Measurements from ENCODE around the gene CERS3. TPM values are rescaled to one million over a fixed set of nuclear protein-coding genes. Genes with fewer than 3 reads are reported as not detected.

Gene CERS3
- total and polyA plus RNA-seq, 4 donors = not detected

DNA sequence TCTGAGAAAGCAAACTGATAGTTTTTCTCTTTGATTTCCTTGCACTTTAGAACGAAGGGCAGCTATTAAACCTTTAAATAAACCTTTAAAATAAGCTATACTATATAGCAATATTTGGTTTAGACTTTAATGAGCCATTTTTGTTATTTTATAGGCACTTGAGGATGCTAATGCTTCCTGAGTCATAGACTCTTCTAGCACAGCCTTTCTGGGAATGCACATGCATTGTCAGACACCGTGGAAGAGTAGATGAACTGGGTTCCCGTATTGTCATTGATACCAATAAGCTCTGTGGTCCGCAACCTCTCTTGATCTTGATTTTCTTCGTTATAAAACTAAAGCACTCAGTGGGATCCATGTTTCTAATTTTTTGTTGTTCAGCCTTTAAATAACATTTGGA lies 27.6 kb downstream of the CERS3 start:
- Histone ChIP-seq H3K4me3 (ENCODE audit: low read depth in 1 of 3, low read length in 3 of 3) (no peak overlapping the region), H3K9me3 (ENCODE audit: control insufficient read depth in 4 of 4, low read length in 3 of 4) (no peaks in the 10 kb centered on the region), H3K27me3 (ENCODE audit: control insufficient read depth in 4 of 4, insufficient read depth in 4 of 4, low read length in 3 of 4) (no peaks in the 10 kb centered on the region), H3K9ac (ENCODE audit: low read depth in 1 of 2, low read length in 2 of 2) (no peak overlapping the region), H3K27ac (ENCODE audit: low read depth in 1 of 2, low read length in 2 of 2) (no peak overlapping the region), H3K36me3 (ENCODE audit: control insufficient read depth in 4 of 4, insufficient read depth in 3 of 4, low read depth in 1 of 4, low read length in 3 of 4) (no peaks in the 10 kb centered on the region), H3K4me1 (ENCODE audit: control insufficient read depth in 4 of 4, insufficient read depth in 4 of 4, low read length in 3 of 4) (no peaks in the 10 kb centered on the region)
- WGBS = 69% methylated on average over 5 of the region's 5 CpGs
- no peak for DNase-seq (ENCODE audit: low spot score)
- TF ChIP-seq, protein P1, sequence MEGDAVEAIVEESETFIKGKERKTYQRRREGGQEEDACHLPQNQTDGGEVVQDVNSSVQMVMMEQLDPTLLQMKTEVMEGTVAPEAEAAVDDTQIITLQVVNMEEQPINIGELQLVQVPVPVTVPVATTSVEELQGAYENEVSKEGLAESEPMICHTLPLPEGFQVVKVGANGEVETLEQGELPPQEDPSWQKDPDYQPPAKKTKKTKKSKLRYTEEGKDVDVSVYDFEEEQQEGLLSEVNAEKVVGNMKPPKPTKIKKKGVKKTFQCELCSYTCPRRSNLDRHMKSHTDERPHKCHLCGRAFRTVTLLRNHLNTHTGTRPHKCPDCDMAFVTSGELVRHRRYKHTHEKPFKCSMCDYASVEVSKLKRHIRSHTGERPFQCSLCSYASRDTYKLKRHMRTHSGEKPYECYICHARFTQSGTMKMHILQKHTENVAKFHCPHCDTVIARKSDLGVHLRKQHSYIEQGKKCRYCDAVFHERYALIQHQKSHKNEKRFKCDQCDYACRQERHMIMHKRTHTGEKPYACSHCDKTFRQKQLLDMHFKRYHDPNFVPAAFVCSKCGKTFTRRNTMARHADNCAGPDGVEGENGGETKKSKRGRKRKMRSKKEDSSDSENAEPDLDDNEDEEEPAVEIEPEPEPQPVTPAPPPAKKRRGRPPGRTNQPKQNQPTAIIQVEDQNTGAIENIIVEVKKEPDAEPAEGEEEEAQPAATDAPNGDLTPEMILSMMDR (IDR thresholded peaks at IDR 0.05; ENCODE audit: low read depth, low read length, missing input control) = no peak
- TF ChIP-seq SP1 (IDR thresholded peaks at IDR 0.05) (no peak), HNF4G (IDR thresholded peaks at IDR 0.05) (no peak), FOXA2 (IDR thresholded peaks at IDR 0.05) (no peak), TAF1 (conservative IDR thresholded peaks at IDR 0.05) (no peak), RAD21 (IDR thresholded peaks at IDR 0.05) (no peak), RXRA (IDR thresholded peaks at IDR 0.05) (no peak), JUND (IDR thresholded peaks at IDR 0.05) (no peak), NR2F2 (IDR thresholded peaks at IDR 0.05) (no peak), HNF4A (conservative IDR thresholded peaks at IDR 0.05) (no peak), EGR1 (IDR thresholded peaks at IDR 0.05; ENCODE audit: low read depth in 2 of 2) (no peak), GABPA (IDR thresholded peaks at IDR 0.05 in 1 of 2, conservative IDR thresholded peaks at IDR 0.05 in 1 of 2) (no peak), FOXA1 (IDR thresholded peaks at IDR 0.05) (no peak), YY1 (IDR thresholded peaks at IDR 0.05) (no peak)
- TF ChIP-seq, protein P2, sequence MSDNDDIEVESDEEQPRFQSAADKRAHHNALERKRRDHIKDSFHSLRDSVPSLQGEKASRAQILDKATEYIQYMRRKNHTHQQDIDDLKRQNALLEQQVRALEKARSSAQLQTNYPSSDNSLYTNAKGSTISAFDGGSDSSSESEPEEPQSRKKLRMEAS (IDR thresholded peaks at IDR 0.05) = no peak
- TF ChIP-seq, protein P3, sequence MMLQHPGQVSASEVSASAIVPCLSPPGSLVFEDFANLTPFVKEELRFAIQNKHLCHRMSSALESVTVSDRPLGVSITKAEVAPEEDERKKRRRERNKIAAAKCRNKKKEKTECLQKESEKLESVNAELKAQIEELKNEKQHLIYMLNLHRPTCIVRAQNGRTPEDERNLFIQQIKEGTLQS (IDR thresholded peaks at IDR 0.05) = no peak
- TF ChIP-seq, protein P4, sequence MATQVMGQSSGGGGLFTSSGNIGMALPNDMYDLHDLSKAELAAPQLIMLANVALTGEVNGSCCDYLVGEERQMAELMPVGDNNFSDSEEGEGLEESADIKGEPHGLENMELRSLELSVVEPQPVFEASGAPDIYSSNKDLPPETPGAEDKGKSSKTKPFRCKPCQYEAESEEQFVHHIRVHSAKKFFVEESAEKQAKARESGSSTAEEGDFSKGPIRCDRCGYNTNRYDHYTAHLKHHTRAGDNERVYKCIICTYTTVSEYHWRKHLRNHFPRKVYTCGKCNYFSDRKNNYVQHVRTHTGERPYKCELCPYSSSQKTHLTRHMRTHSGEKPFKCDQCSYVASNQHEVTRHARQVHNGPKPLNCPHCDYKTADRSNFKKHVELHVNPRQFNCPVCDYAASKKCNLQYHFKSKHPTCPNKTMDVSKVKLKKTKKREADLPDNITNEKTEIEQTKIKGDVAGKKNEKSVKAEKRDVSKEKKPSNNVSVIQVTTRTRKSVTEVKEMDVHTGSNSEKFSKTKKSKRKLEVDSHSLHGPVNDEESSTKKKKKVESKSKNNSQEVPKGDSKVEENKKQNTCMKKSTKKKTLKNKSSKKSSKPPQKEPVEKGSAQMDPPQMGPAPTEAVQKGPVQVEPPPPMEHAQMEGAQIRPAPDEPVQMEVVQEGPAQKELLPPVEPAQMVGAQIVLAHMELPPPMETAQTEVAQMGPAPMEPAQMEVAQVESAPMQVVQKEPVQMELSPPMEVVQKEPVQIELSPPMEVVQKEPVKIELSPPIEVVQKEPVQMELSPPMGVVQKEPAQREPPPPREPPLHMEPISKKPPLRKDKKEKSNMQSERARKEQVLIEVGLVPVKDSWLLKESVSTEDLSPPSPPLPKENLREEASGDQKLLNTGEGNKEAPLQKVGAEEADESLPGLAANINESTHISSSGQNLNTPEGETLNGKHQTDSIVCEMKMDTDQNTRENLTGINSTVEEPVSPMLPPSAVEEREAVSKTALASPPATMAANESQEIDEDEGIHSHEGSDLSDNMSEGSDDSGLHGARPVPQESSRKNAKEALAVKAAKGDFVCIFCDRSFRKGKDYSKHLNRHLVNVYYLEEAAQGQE (IDR thresholded peaks at IDR 0.05) = no peak
- TF ChIP-seq, protein P5, sequence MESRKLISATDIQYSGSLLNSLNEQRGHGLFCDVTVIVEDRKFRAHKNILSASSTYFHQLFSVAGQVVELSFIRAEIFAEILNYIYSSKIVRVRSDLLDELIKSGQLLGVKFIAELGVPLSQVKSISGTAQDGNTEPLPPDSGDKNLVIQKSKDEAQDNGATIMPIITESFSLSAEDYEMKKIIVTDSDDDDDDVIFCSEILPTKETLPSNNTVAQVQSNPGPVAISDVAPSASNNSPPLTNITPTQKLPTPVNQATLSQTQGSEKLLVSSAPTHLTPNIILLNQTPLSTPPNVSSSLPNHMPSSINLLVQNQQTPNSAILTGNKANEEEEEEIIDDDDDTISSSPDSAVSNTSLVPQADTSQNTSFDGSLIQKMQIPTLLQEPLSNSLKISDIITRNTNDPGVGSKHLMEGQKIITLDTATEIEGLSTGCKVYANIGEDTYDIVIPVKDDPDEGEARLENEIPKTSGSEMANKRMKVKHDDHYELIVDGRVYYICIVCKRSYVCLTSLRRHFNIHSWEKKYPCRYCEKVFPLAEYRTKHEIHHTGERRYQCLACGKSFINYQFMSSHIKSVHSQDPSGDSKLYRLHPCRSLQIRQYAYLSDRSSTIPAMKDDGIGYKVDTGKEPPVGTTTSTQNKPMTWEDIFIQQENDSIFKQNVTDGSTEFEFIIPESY (IDR thresholded peaks at IDR 0.05) = no peak

All from liver (tissue), 9 donors.